C4-2B (cell line): ENCODE data around the gene HAUS5.
"Not testable (repeated sequence)": the region's sequence is repeated elsewhere in the genome, so short reads cannot be mapped to it uniquely, and the experiment has no call there.

ENCODE experiments used
- H3K27ac ChIP-seq: fragments of 450-650 bp; 2 replicates; pipeline ENCODE4 v1.5.1; 2017
- CTCF ChIP-seq: fragments of 450-650 bp; conservative IDR thresholded peaks from 2 replicates; pipeline ENCODE4 v1.5.1; 2017; ENCODE audit warnings: mild to moderate bottlenecking
- ZFX ChIP-seq: fragments of 450-650 bp; IDR thresholded peaks from 2 replicates; pipeline ENCODE4 v1.6.1; 2017

Gene HAUS5

GRCh38 chr19:35644206-35644986, 31.9 kb downstream of the HAUS5 start:
- peak overlapping the region; percentile 82 for H3K27ac ChIP-seq

GRCh38 chr19:35644987-35645679, 32.6 kb downstream of the HAUS5 start:
- no peak for TF ChIP-seq ZFX
- no peak for TF ChIP-seq CTCF
- H3K27ac ChIP-seq = peak overlapping the region; percentile 82

More at GRCh38 chr19:35644206-35644986, 31.9 kb downstream of the HAUS5 start:
- TF ChIP-seq ZFX (0 out of 2 replicates have a peak, but pooled peaks have one; percentile 17), CTCF (no peak)

GRCh38 chr19:35645680-35646511, 33.4 kb downstream of the HAUS5 start:
- TF ChIP-seq ZFX = no peak
- TF ChIP-seq CTCF = no peak
- H3K27ac ChIP-seq = peak overlapping the region; percentile 82; the same call in 1 of the 2 replicates

GRCh38 chr19:35648017-35648961, 35.8 kb downstream of the HAUS5 start, which contains the start of gene COX6B1:
TSS of gene COX6B1 (plus strand) at chr19:35648323. CDS start at chr19:35651244, 2,921 bp downstream.
- TF ChIP-seq ZFX (peak; percentile 64; the same call in 1 of the 2 replicates), CTCF (no peak)
- H3K27ac ChIP-seq = peak within 1 kb of the TSS; percentile 88

- TF ChIP-seq ZFX (no peak), CTCF (no peak)
- H3K27ac ChIP-seq = no peak overlapping the region
Measured at GRCh38 chr19:35650581-35650980, 38.0 kb downstream of the HAUS5 start.

- not testable (repeated sequence) for H3K27ac ChIP-seq
Measured at GRCh38 chr19:35654828-35655227, 42.3 kb downstream of the HAUS5 start.

GRCh38 chr19:35655600-35655999, 43.1 kb downstream of the HAUS5 start:
- H3K27ac ChIP-seq = no peak overlapping the region
- no peak for TF ChIP-seq CTCF
- TF ChIP-seq ZFX = no peak
